ENCODE measurements around the gene HOXD11. TPM values are rescaled to one million over a fixed set of nuclear protein-coding genes. Genes with fewer than 3 reads are reported as not detected.

Gene HOXD11
- total and polyA plus RNA-seq, 2 donors (not counting 3 experiments of a cell fraction or from before 2014, with no cell fraction given), result not detected

GRCh38 chr2:176155356-176156044 lies 48.4 kb downstream of the HOXD11 start:
- Histone ChIP-seq H3K4me2 (ENCODE audit: insufficient read depth, low read length) (no peak overlapping the region), H3K9me3 (replicated peaks; ENCODE audit: control insufficient read depth, insufficient read depth, low read length) (no peaks in the 10 kb centered on the region), H3K27ac (ENCODE audit: insufficient read depth, low read depth, low read length) (no peak overlapping the region), H3K27me3 (ENCODE audit: control insufficient read depth in 2 of 2, insufficient read depth in 2 of 2, low read length in 2 of 2) (no peaks in the 10 kb centered on the region), H3K4me1 (ENCODE audit: control insufficient read depth, extremely low read depth, insufficient read depth, low read length) (no peaks in the 10 kb centered on the region), H3K36me3 (ENCODE audit: control insufficient read depth in 2 of 2, extremely low read depth in 1 of 2, insufficient read depth in 2 of 2, low read length in 2 of 2) (peaks cover under 1 to 17% of the 10 kb centered on the region in 2 experiments), H3K9me1 (replicated peaks; ENCODE audit: control insufficient read depth, extremely low read depth, insufficient read depth, low read length) (no peaks in the 10 kb centered on the region), H4K20me1 (replicated peaks; ENCODE audit: control insufficient read depth, extremely low read depth, insufficient read depth, low read length) (no peaks in the 10 kb centered on the region), H3K79me2 (ENCODE audit: control insufficient read depth, insufficient read depth, low read length) (no peaks in the 10 kb centered on the region), H3K4me3 (replicated peaks in 1 of 3; ENCODE audit: insufficient read depth in 1 of 3, low read depth in 1 of 3, low read length in 3 of 3) (no peak overlapping the region), H3K9ac (replicated peaks; ENCODE audit: extremely low read depth, insufficient read depth, low read length) (no peak overlapping the region), H2AFZ (ENCODE audit: low read depth, low read length) (no peak overlapping the region)
- DNase-seq (ENCODE audit: low read depth, low spot score), result no peak
- intact Hi-C loops (cut with micrococcal nuclease) (no loop called here), dilution Hi-C loops (cut with MboI; ENCODE audit: extremely low pct_ligation_motif_present, low sequenced_read_pairs) (no loop called here)
- no peak for TF ChIP-seq JUN (IDR thresholded peaks at IDR 0.05; ENCODE audit: borderline replicate concordance, insufficient read depth, insufficient read length, low read depth)
- TF ChIP-seq MYC (IDR thresholded peaks at IDR 0.05; ENCODE audit: low read depth, low read length), result no peak
- no peak for TF ChIP-seq EZH2 (IDR thresholded peaks at IDR 0.05; ENCODE audit: borderline replicate concordance, low read depth, low read length, severe bottlenecking)
- TF ChIP-seq MAX (IDR thresholded peaks at IDR 0.05; ENCODE audit: insufficient read depth, insufficient read length), result no peak
- no peak for TF ChIP-seq GATA2 (IDR thresholded peaks at IDR 0.05; ENCODE audit: insufficient read depth, insufficient read length, low read depth, low read length)
- ChIA-PET CTCF (interaction anchor here (0.8 to 4.1 kb wide), 9 partner anchors 11 to 496 kb away, joined by 3 to 25 read pairs (median 4); no protein-coding TSS in a partner anchor), POLR2A (no interaction called here)
- FAIRE-seq, result no peak
- BruUV-seq (replicated peaks), result no TSS peak

GRCh38 chr2:176156301-176156806 lies 49.3 kb downstream of the HOXD11 start:
- CTCF ChIA-PET, result interaction anchor here (1.5 to 4.1 kb wide), 4 partner anchors 12 to 495 kb away, joined by 3 to 25 read pairs (median 6); no protein-coding TSS in a partner anchor
- dilution Hi-C loops (cut with MboI; ENCODE audit: extremely low pct_ligation_motif_present, low sequenced_read_pairs) (no loop called here), intact Hi-C loops (cut with micrococcal nuclease) (no loop called here)
- H3K9me3 ChIP-seq (replicated peaks; ENCODE audit: control insufficient read depth, insufficient read depth, low read length), result no peaks in the 10 kb centered on the region
- H3K9ac ChIP-seq (replicated peaks; ENCODE audit: extremely low read depth, insufficient read depth, low read length), result no peak overlapping the region
- H3K4me2 ChIP-seq (ENCODE audit: insufficient read depth, low read length), result peak overlapping the region; percentile 61
- TF ChIP-seq EZH2 (IDR thresholded peaks at IDR 0.05; ENCODE audit: borderline replicate concordance, low read depth, low read length, severe bottlenecking) (no peak), MAX (IDR thresholded peaks at IDR 0.05; ENCODE audit: insufficient read depth, insufficient read length) (no peak), GATA2 (IDR thresholded peaks at IDR 0.05; ENCODE audit: insufficient read depth, insufficient read length, low read depth, low read length) (no peak), FOS (IDR thresholded peaks at IDR 0.05; ENCODE audit: borderline replicate concordance, insufficient read depth, low read length) (no peak), POLR2AphosphoS5 (IDR thresholded peaks at IDR 0.05; ENCODE audit: insufficient read depth, low read depth, low read length) (no peak), JUN (IDR thresholded peaks at IDR 0.05; ENCODE audit: borderline replicate concordance, insufficient read depth, insufficient read length, low read depth) (no peak), POLR2A (IDR thresholded peaks at IDR 0.05; ENCODE audit: low read depth, low read length) (no peak), CTCF (IDR thresholded peaks at IDR 0.05; ENCODE audit: extremely low read depth in 1 of 2, insufficient read depth in 1 of 2, low read depth in 1 of 2, low read length in 2 of 2) (no peak)
- no peak for DNase-seq (ENCODE audit: low read depth, low spot score)
- no TSS peak for BruUV-seq (replicated peaks)
- H3K9me1 ChIP-seq (replicated peaks; ENCODE audit: control insufficient read depth, extremely low read depth, insufficient read depth, low read length), result no peaks in the 10 kb centered on the region
- H2AFZ ChIP-seq (ENCODE audit: low read depth, low read length), result no peak overlapping the region
- peak; percentile 49 for FAIRE-seq
- POLR2A ChIA-PET, result no interaction called here
- H3K27ac ChIP-seq (ENCODE audit: insufficient read depth, low read depth, low read length), result no peak overlapping the region
- no peaks in the 10 kb centered on the region for H3K79me2 ChIP-seq (ENCODE audit: control insufficient read depth, insufficient read depth, low read length)
- H3K36me3 ChIP-seq (ENCODE audit: control insufficient read depth in 2 of 2, extremely low read depth in 1 of 2, insufficient read depth in 2 of 2, low read length in 2 of 2), result peaks cover 0 to 13% of the 10 kb centered on the region in 2 experiments
- no peaks in the 10 kb centered on the region for H4K20me1 ChIP-seq (replicated peaks; ENCODE audit: control insufficient read depth, extremely low read depth, insufficient read depth, low read length)
- H3K27me3 ChIP-seq (ENCODE audit: control insufficient read depth in 2 of 2, insufficient read depth in 2 of 2, low read length in 2 of 2), result no peaks in the 10 kb centered on the region
- H3K4me1 ChIP-seq (ENCODE audit: control insufficient read depth, extremely low read depth, insufficient read depth, low read length), result no peaks in the 10 kb centered on the region
- no peak overlapping the region for H3K4me3 ChIP-seq (replicated peaks in 1 of 3; ENCODE audit: insufficient read depth in 1 of 3, low read depth in 1 of 3, low read length in 3 of 3)

Data from endothelial cell of umbilical vein (primary cell).